Ramos (cell line): ENCODE results near the gene LHFPL2.
"Not testable (repeated sequence)": the region's sequence is repeated elsewhere in the genome, so short reads cannot be mapped to it uniquely, and the experiment has no call there.

Experiments
- in situ Hi-C: fragments of 300-500 bp; cut with MboI; formaldehyde crosslinking; loops from one replicate; pipeline ENCODE4 v1.14.3; 2022; ENCODE audit warnings: low sequenced_read_pairs; ENCODE audit not compliant: unreplicated experiment

LHFPL2 gene

GRCh38 chr5:78624992-78625391, 23.6 kb downstream of the LHFPL2 start:
- in situ Hi-C loops = no loop called here

GRCh38 chr5:78624011-78624541, 24.5 kb downstream of the LHFPL2 start:
- in situ Hi-C loops = no loop called here

GRCh38 chr5:78622302-78622971, 26.1 kb downstream of the LHFPL2 start:
- in situ Hi-C loops = no loop called here

- in situ Hi-C loops = no loop called here
These were observed 27.3 kb downstream of the LHFPL2 start for GRCh38 chr5:78621291-78621738.

- in situ Hi-C loops = not testable (repeated sequence)
These were observed 28.5 kb downstream of the LHFPL2 start for GRCh38 chr5:78620119-78620518.

GRCh38 chr5:78618303-78618702, 30.3 kb downstream of the LHFPL2 start:
- in situ Hi-C loops = no loop called here

- in situ Hi-C loops = no loop called here
These were observed 32.9 kb downstream of the LHFPL2 start for GRCh38 chr5:78615697-78616096.

GRCh38 chr5:78614816-78615215, 33.8 kb downstream of the LHFPL2 start:
- in situ Hi-C loops = no loop called here

GRCh38 chr5:78613756-78614155, 34.8 kb downstream of the LHFPL2 start:
- in situ Hi-C loops = no loop called here

GRCh38 chr5:78613151-78613533, 35.4 kb downstream of the LHFPL2 start:
- in situ Hi-C loops = no loop called here

GRCh38 chr5:78612227-78613150, 36.1 kb downstream of the LHFPL2 start:
- in situ Hi-C loops = no loop called here

GRCh38 chr5:78611126-78611605, 37.4 kb downstream of the LHFPL2 start:
- in situ Hi-C loops = no loop called here

- in situ Hi-C loops = no loop called here
These were observed 37.9 kb downstream of the LHFPL2 start for GRCh38 chr5:78610636-78611035.

- in situ Hi-C loops = no loop called here
These were observed 38.4 kb downstream of the LHFPL2 start for GRCh38 chr5:78610163-78610583.

GRCh38 chr5:78607864-78608263, 40.7 kb downstream of the LHFPL2 start:
- in situ Hi-C loops = no loop called here

- in situ Hi-C loops = no loop called here
These were observed 42.3 kb downstream of the LHFPL2 start for GRCh38 chr5:78606241-78606640.

GRCh38 chr5:78605611-78606010, 43.0 kb downstream of the LHFPL2 start:
- in situ Hi-C loops = no loop called here

- in situ Hi-C loops = no loop called here
These were observed 43.8 kb downstream of the LHFPL2 start for GRCh38 chr5:78604689-78605285.

- in situ Hi-C loops = no loop called here
These were observed 44.9 kb downstream of the LHFPL2 start for GRCh38 chr5:78603636-78604175.

- in situ Hi-C loops = no loop called here
These were observed 46.2 kb downstream of the LHFPL2 start for GRCh38 chr5:78602400-78602799.
